GM23338 (cell line): Measurements from ENCODE around the gene TAF3. TPM values are rescaled to one million over a fixed set of nuclear protein-coding genes. Genes with fewer than 3 reads are reported as not detected.

Source experiments
- ATAC-seq: fragments of 200-7000 bp; cut with Tn5 transposase; 3 replicates; pipeline ENCODE4 v1.9.1; 2020
- DNase-seq: peaks from one replicate; pipeline ENCODE4 v3.0.0-alpha.2; 2015; ENCODE audit warnings: low spot score
- H2AFZ ChIP-seq: fragments of 200-600 bp; sonication (generic); 2 replicates; pipeline ENCODE4 v1.8.0; 2016; ENCODE audit warnings: antibody characterized with exemption, mild to moderate bottlenecking, moderate library complexity
- H3F3A ChIP-seq: fragments of 200-600 bp; sonication (generic); replicated peaks from 2 replicates; pipeline ENCODE4 v1.8.0; 2017; ENCODE audit warnings: antibody characterized with exemption, mixed run types, low read depth
- H3K27ac ChIP-seq: fragments of 200-600 bp; sonication (generic); 2 replicates; pipeline ENCODE4 v1.6.1; 2016; ENCODE audit warnings: low read depth
- H3K27me3 ChIP-seq: fragments of 200-600 bp; sonication (generic); 2 replicates; pipeline ENCODE4 v1.8.0; 2016; ENCODE audit warnings: mild to moderate bottlenecking, mixed run types, moderate library complexity; ENCODE audit not compliant: insufficient read depth
- H3K36me3 ChIP-seq: fragments of 200-600 bp; sonication (generic); 2 replicates; pipeline ENCODE4 v1.8.0; 2016; ENCODE audit warnings: mild to moderate bottlenecking; ENCODE audit not compliant: insufficient read depth
- H3K4me1 ChIP-seq: fragments of 200-600 bp; sonication (generic); 2 replicates; pipeline ENCODE4 v1.8.0; 2016; ENCODE audit warnings: mild to moderate bottlenecking, moderate library complexity; ENCODE audit not compliant: insufficient read depth
- H3K4me2 ChIP-seq: fragments of 200-600 bp; sonication (generic); 2 replicates; pipeline ENCODE4 v1.7.1; 2017; ENCODE audit warnings: mixed run types
- H3K4me3 ChIP-seq: fragments of 200-600 bp; sonication (generic); 2 replicates; pipeline ENCODE4 v1.6.1; 2016; ENCODE audit warnings: mixed run types
- H3K79me2 ChIP-seq: fragments of 200-600 bp; sonication (generic); replicated peaks from 2 replicates; pipeline ENCODE4 v1.8.0; 2017; ENCODE audit warnings: mild to moderate bottlenecking; ENCODE audit not compliant: insufficient read depth
- H3K9me2 ChIP-seq: fragments of 200-600 bp; sonication (generic); 2 replicates; pipeline ENCODE4 v1.8.0; 2017; ENCODE audit not compliant: insufficient read depth
- H4K20me1 ChIP-seq: fragments of 200-600 bp; sonication (generic); replicated peaks from 2 replicates; pipeline ENCODE4 v1.8.0; 2017; ENCODE audit warnings: mild to moderate bottlenecking; ENCODE audit not compliant: insufficient read depth
- H3K27ac Mint-ChIP-seq: 2 replicates; pipeline ENCODE4 v1.8.0; 2020; ENCODE audit warnings: inconsistent platforms, mild to moderate bottlenecking, moderate library complexity, mixed read lengths
- H3K27me3 Mint-ChIP-seq: 3 replicates; pipeline ENCODE4 v1.8.0; 2022; ENCODE audit warnings: low read depth, mild to moderate bottlenecking, moderate library complexity, mixed read lengths, inconsistent platforms; ENCODE audit not compliant: insufficient read depth, poor library complexity
- H3K36me3 Mint-ChIP-seq: 3 replicates; pipeline ENCODE4 v1.8.0; 2021; ENCODE audit warnings: low read depth, mild to moderate bottlenecking, inconsistent platforms, moderate library complexity, mixed read lengths
- H3K4me1 Mint-ChIP-seq: 3 replicates; pipeline ENCODE4 v1.8.0; 2020; ENCODE audit warnings: mild to moderate bottlenecking, inconsistent platforms, mixed read lengths
- H3K4me3 Mint-ChIP-seq: 3 replicates; pipeline ENCODE4 v1.8.0; 2021; ENCODE audit warnings: moderate library complexity, mild to moderate bottlenecking, inconsistent platforms, mixed read lengths
- H3K9me3 Mint-ChIP-seq: 3 replicates; pipeline ENCODE4 v1.8.0; 2020; ENCODE audit warnings: moderate library complexity, mild to moderate bottlenecking, inconsistent platforms, mixed read lengths
- EZH2 ChIP-seq: fragments of 200-600 bp; sonication (generic); IDR thresholded peaks from one replicate; pipeline ENCODE4 v1.8.0; 2017; ENCODE audit warnings: antibody characterized with exemption, mild to moderate bottlenecking, low read depth; ENCODE audit not compliant: unreplicated experiment
- EZH2phosphoT487 ChIP-seq: fragments of 200-600 bp; sonication (generic); IDR thresholded peaks from one replicate; pipeline ENCODE4 v1.8.1; 2018; ENCODE audit warnings: antibody characterized with exemption; ENCODE audit not compliant: unreplicated experiment
- POLR2AphosphoS5 ChIP-seq: IDR thresholded peaks from 2 replicates; pipeline ENCODE4 v1.6.1; 2016; ENCODE audit warnings: antibody characterized with exemption, low read depth
- polyA plus RNA-seq: library from polyadenylated mRNA; unstranded; fragments of >200 nt; fragmentation: Nextera tagmentation; extraction: Ambion mirVana; gene quantifications from 2 replicates; pipeline ENCODE4 v1.2.1, GENCODE V29; 2016
- total RNA-seq: library from RNA; depleted of rRNA; stranded (reverse); fragments of >200 nt; shearing (Covaris generic); gene quantifications from 2 replicates; pipeline ENCODE4 v1.2.3, GENCODE V29; 2014
- TF ChIP-seq, protein P1 (sequence below): IDR thresholded peaks from 2 replicates; pipeline ENCODE4 v1.6.1; 2016; ENCODE audit warnings: antibody characterized with exemption
- TF ChIP-seq, protein P2 (sequence below): fragments of 250-450 bp; sonication (Bioruptor Pico); IDR thresholded peaks from 2 replicates; pipeline ENCODE4 v1.5.0; 2020; ENCODE audit warnings: mild to moderate bottlenecking, moderate library complexity

The TAF3 gene
- total and polyA plus RNA-seq, 2 experiments from 2014 or later = 6.4 to 15.2 TPM

DNA sequence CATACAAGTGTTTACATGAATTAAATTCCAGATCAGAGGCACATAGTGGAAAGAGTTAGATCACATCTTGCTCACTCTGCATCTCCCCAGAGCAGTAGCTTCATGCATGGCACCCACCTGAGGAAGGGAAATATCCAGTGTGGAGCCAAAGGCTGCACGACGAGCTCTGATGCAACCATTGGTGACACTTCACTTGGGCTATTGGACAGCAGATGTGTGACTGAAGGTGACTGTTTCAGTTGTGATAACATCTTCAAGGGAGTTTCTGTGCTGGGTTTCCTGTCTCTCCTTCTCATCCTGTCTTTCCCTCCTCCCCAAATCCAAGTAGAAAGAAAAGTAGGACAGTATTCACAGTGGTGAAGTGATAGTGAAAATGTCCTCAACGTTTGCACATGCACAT is 115.0 kb downstream of the TAF3 start:
- Histone ChIP-seq H3F3A (no peaks in the 10 kb centered on the region), H3K27ac (peak overlapping the region; percentile 57; the same call in 1 of the 2 replicates), H3K4me1 (no peaks in the 10 kb centered on the region), H2AFZ (no peak overlapping the region), H3K9me2 (no peaks in the 10 kb centered on the region), H4K20me1 (peaks cover 4% of the 10 kb centered on the region; the same call in 1 of the 2 replicates), H3K36me3 (no peaks in the 10 kb centered on the region), H3K79me2 (no peaks in the 10 kb centered on the region; the same call in 1 of the 2 replicates), H3K4me3 (no peak overlapping the region), H3K27me3 (no peaks in the 10 kb centered on the region), H3K4me2 (no peak overlapping the region)
- TF ChIP-seq, protein P1, sequence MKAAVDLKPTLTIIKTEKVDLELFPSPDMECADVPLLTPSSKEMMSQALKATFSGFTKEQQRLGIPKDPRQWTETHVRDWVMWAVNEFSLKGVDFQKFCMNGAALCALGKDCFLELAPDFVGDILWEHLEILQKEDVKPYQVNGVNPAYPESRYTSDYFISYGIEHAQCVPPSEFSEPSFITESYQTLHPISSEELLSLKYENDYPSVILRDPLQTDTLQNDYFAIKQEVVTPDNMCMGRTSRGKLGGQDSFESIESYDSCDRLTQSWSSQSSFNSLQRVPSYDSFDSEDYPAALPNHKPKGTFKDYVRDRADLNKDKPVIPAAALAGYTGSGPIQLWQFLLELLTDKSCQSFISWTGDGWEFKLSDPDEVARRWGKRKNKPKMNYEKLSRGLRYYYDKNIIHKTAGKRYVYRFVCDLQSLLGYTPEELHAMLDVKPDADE = no peak
- TF ChIP-seq EZH2phosphoT487 (no peak), POLR2AphosphoS5 (no peak), EZH2 (no peak)
- TF ChIP-seq, protein P2, sequence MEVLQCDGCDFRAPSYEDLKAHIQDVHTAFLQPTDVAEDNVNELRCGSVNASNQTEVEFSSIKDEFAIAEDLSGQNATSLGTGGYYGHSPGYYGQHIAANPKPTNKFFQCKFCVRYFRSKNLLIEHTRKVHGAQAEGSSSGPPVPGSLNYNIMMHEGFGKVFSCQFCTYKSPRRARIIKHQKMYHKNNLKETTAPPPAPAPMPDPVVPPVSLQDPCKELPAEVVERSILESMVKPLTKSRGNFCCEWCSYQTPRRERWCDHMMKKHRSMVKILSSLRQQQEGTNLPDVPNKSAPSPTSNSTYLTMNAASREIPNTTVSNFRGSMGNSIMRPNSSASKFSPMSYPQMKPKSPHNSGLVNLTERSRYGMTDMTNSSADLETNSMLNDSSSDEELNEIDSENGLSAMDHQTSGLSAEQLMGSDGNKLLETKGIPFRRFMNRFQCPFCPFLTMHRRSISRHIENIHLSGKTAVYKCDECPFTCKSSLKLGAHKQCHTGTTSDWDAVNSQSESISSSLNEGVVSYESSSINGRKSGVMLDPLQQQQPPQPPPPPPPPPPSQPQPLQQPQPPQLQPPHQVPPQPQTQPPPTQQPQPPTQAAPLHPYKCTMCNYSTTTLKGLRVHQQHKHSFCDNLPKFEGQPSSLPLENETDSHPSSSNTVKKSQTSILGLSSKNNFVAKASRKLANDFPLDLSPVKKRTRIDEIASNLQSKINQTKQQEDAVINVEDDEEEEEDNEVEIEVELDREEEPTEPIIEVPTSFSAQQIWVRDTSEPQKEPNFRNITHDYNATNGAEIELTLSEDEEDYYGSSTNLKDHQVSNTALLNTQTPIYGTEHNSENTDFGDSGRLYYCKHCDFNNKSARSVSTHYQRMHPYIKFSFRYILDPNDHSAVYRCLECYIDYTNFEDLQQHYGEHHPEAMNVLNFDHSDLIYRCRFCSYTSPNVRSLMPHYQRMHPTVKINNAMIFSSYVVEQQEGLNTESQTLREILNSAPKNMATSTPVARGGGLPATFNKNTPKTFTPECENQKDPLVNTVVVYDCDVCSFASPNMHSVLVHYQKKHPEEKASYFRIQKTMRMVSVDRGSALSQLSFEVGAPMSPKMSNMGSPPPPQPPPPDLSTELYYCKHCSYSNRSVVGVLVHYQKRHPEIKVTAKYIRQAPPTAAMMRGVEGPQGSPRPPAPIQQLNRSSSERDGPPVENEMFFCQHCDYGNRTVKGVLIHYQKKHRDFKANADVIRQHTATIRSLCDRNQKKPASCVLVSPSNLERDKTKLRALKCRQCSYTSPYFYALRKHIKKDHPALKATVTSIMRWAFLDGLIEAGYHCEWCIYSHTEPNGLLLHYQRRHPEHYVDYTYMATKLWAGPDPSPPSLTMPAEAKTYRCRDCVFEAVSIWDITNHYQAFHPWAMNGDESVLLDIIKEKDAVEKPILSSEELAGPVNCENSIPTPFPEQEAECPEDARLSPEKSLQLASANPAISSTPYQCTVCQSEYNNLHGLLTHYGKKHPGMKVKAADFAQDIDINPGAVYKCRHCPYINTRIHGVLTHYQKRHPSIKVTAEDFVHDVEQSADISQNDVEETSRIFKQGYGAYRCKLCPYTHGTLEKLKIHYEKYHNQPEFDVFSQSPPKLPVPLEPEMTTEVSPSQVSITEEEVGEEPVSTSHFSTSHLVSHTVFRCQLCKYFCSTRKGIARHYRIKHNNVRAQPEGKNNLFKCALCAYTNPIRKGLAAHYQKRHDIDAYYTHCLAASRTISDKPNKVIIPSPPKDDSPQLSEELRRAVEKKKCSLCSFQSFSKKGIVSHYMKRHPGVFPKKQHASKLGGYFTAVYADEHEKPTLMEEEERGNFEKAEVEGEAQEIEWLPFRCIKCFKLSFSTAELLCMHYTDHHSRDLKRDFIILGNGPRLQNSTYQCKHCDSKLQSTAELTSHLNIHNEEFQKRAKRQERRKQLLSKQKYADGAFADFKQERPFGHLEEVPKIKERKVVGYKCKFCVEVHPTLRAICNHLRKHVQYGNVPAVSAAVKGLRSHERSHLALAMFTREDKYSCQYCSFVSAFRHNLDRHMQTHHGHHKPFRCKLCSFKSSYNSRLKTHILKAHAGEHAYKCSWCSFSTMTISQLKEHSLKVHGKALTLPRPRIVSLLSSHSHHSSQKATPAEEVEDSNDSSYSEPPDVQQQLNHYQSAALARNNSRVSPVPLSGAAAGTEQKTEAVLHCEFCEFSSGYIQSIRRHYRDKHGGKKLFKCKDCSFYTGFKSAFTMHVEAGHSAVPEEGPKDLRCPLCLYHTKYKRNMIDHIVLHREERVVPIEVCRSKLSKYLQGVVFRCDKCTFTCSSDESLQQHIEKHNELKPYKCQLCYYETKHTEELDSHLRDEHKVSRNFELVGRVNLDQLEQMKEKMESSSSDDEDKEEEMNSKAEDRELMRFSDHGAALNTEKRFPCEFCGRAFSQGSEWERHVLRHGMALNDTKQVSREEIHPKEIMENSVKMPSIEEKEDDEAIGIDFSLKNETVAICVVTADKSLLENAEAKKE (CRISPR knock-in tag) = no peak
- H3K4me1 Mint-ChIP-seq = 0 out of 3 replicates have a peak, but pooled peaks cover 2% of the 10 kb centered on the region
- ATAC-seq (no peak), DNase-seq (no peak)
- H3K36me3 Mint-ChIP-seq = no peaks in the 10 kb centered on the region
- no peaks in the 10 kb centered on the region; the same call in 2 of the 3 replicates for H3K9me3 Mint-ChIP-seq
- no peaks in the 10 kb centered on the region for H3K27me3 Mint-ChIP-seq
- H3K4me3 Mint-ChIP-seq = no peak overlapping the region
- 0 out of 2 replicates have a peak overlapping the region, but pooled peaks have one; percentile 8 for H3K27ac Mint-ChIP-seq
